Osteoblast (primary cell): Measurements from ENCODE around the gene MYF5. TPM values are rescaled to one million over a fixed set of nuclear protein-coding genes. Genes with fewer than 3 reads are reported as not detected.

Experiments used
- DNase-seq: peaks from one replicate; pipeline ENCODE4 v3.0.0; 2011; ENCODE audit warnings: low spot score, mixed read lengths; ENCODE audit not compliant: insufficient read length; ENCODE audit errors: missing footprints
- H2AFZ ChIP-seq: 2 replicates; pipeline ENCODE4 v1.6.0; 2011; ENCODE audit warnings: mild to moderate bottlenecking, low read length
- H3K27ac ChIP-seq: 2 replicates; pipeline ENCODE4 v1.5.1; 2011; ENCODE audit warnings: mild to moderate bottlenecking, low read depth, low read length, moderate library complexity
- H3K27me3 ChIP-seq: 2 replicates; pipeline ENCODE4 v1.6.0; 2012; ENCODE audit warnings: mild to moderate bottlenecking, control low read depth, inconsistent platforms, low read length, moderate library complexity; ENCODE audit not compliant: insufficient read depth
- H3K36me3 ChIP-seq: 2 replicates; pipeline ENCODE4 v1.5.1; 2011; ENCODE audit warnings: mild to moderate bottlenecking, low read length, control low read depth, moderate library complexity; ENCODE audit not compliant: insufficient read depth
- H3K4me1 ChIP-seq: 2 replicates; pipeline ENCODE4 v1.5.1; 2011; ENCODE audit warnings: mild to moderate bottlenecking, low read length, control low read depth, moderate library complexity; ENCODE audit not compliant: insufficient read depth
- H3K4me2 ChIP-seq: 2 replicates; pipeline ENCODE4 v1.6.0; 2011; ENCODE audit warnings: mild to moderate bottlenecking, low read length; ENCODE audit not compliant: insufficient read depth
- H3K4me3 ChIP-seq: fragments of 200-600 bp; sonication (generic); 3 replicates; pipeline ENCODE4 v1.5.1; 2012; ENCODE audit warnings: mild to moderate bottlenecking, low read length, inconsistent platforms; ENCODE audit not compliant: insufficient read depth
- H3K79me2 ChIP-seq: 2 replicates; pipeline ENCODE4 v1.6.0; 2012; ENCODE audit warnings: mild to moderate bottlenecking, low read length, control low read depth, inconsistent platforms; ENCODE audit not compliant: insufficient read depth
- H3K9me3 ChIP-seq: 2 replicates; pipeline ENCODE4 v1.5.1; 2011; ENCODE audit warnings: low read depth, low read length, control low read depth
- H4K20me1 ChIP-seq: 2 replicates; pipeline ENCODE4 v1.6.0; 2012; ENCODE audit warnings: mild to moderate bottlenecking, low read length, control low read depth; ENCODE audit not compliant: insufficient read depth
- CTCF ChIP-seq: IDR thresholded peaks from 2 replicates; pipeline ENCODE4 v1.5.1; 2011; ENCODE audit warnings: mild to moderate bottlenecking, low read depth, low read length, moderate library complexity; ENCODE audit errors: extremely low read depth
- total RNA-seq: library from RNA; depleted of rRNA; stranded (reverse); fragments of >200 nt; gene quantifications from 2 replicates; pipeline ENCODE4 v1.2.3, GENCODE V29; 2012

MYF5 gene
- total RNA-seq, 1 donor = not detected

- Histone ChIP-seq H3K27me3 (no peaks in the 10 kb centered on the region), H3K27ac (no peak overlapping the region), H3K4me2 (no peak overlapping the region), H3K4me3 (no peak overlapping the region), H3K9me3 (no peaks in the 10 kb centered on the region), H2AFZ (no peak overlapping the region), H3K79me2 (no peaks in the 10 kb centered on the region), H4K20me1 (no peaks in the 10 kb centered on the region), H3K36me3 (no peaks in the 10 kb centered on the region), H3K4me1 (peaks cover 18% of the 10 kb centered on the region)
- DNase-seq = no peak
- TF ChIP-seq CTCF = no peak
Observed at GRCh38 chr12:80761838-80762237, 45.1 kb downstream of the MYF5 start.

GRCh38 chr12:80763874-80764273 lies 47.2 kb downstream of the MYF5 start:
- H3K4me1 ChIP-seq = peaks cover 4% of the 10 kb centered on the region
- H3K9me3 ChIP-seq = no peaks in the 10 kb centered on the region
- DNase-seq = no peak
- H4K20me1 ChIP-seq = no peaks in the 10 kb centered on the region
- no peaks in the 10 kb centered on the region for H3K27me3 ChIP-seq
- TF ChIP-seq CTCF = peak; percentile 69
- no peaks in the 10 kb centered on the region for H3K79me2 ChIP-seq
- no peak overlapping the region for H3K27ac ChIP-seq
- no peak overlapping the region for H3K4me3 ChIP-seq
- H2AFZ ChIP-seq = peak overlapping the region; percentile 40
- H3K36me3 ChIP-seq = no peaks in the 10 kb centered on the region
- peak overlapping the region; percentile 32 for H3K4me2 ChIP-seq

GRCh38 chr12:80766210-80766609 lies 49.5 kb downstream of the MYF5 start:
- TF ChIP-seq CTCF = no peak
- Histone ChIP-seq H3K4me3 (no peak overlapping the region), H2AFZ (no peak overlapping the region), H3K79me2 (no peaks in the 10 kb centered on the region), H3K4me2 (no peak overlapping the region), H4K20me1 (no peaks in the 10 kb centered on the region), H3K27me3 (no peaks in the 10 kb centered on the region), H3K9me3 (no peaks in the 10 kb centered on the region), H3K4me1 (peaks cover 4% of the 10 kb centered on the region), H3K27ac (no peak overlapping the region), H3K36me3 (no peaks in the 10 kb centered on the region)
- DNase-seq = no peak

GRCh38 chr12:80766897-80767296 lies 50.2 kb downstream of the MYF5 start:
- H3K79me2 ChIP-seq = no peaks in the 10 kb centered on the region
- H2AFZ ChIP-seq = no peak overlapping the region
- no peaks in the 10 kb centered on the region for H3K9me3 ChIP-seq
- no peak overlapping the region for H3K4me2 ChIP-seq
- H3K4me1 ChIP-seq = peaks cover 4% of the 10 kb centered on the region
- H3K27ac ChIP-seq = no peak overlapping the region
- no peaks in the 10 kb centered on the region for H4K20me1 ChIP-seq
- TF ChIP-seq CTCF = no peak
- no peaks in the 10 kb centered on the region for H3K27me3 ChIP-seq
- H3K36me3 ChIP-seq = no peaks in the 10 kb centered on the region
- no peak overlapping the region for H3K4me3 ChIP-seq
- no peak for DNase-seq

Other genes starting within 250 kb of the MYF5 start
- gene MYF6, start 9.3 kb upstream of the MYF5 start, total RNA-seq = not detected in 2 replicates
- 6.5 and 11.5 TPM in 2 replicates for gene LIN7A, start 221.0 kb downstream of the MYF5 start, total RNA-seq